ENCODE measurements around the gene DNAI4. TPM values are rescaled to one million over a fixed set of nuclear protein-coding genes. Genes with fewer than 3 reads are reported as not detected.

DNAI4 gene
- total RNA-seq, 1 donor from 2014 or later: 5.1 TPM

DNA sequence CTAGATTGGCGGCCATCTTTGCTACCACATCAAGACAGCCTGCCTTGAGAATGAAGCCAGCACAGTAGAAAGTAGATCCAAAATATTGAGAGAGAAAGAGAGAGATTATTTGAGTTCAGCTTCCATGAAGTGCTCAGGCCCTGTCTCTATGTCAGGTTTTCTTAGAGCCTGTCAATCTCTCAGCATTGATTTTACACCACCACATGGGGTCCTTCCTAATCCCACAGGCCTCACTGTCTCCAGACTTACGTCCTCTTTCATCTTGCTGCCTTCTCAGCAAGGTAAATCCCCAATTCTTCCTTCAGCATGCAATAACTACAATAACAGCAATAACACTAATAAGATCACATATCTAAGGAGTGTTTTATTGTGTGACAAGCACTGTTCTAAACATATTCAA lies 151.4 kb downstream of the DNAI4 start:
- H3K4me3 Mint-ChIP-seq (ENCODE audit: unreplicated experiment): no peak overlapping the region
- H3K36me3 Mint-ChIP-seq (ENCODE audit: low read depth, unreplicated experiment): peaks cover 28% of the 10 kb centered on the region
- TF ChIP-seq, protein P1, sequence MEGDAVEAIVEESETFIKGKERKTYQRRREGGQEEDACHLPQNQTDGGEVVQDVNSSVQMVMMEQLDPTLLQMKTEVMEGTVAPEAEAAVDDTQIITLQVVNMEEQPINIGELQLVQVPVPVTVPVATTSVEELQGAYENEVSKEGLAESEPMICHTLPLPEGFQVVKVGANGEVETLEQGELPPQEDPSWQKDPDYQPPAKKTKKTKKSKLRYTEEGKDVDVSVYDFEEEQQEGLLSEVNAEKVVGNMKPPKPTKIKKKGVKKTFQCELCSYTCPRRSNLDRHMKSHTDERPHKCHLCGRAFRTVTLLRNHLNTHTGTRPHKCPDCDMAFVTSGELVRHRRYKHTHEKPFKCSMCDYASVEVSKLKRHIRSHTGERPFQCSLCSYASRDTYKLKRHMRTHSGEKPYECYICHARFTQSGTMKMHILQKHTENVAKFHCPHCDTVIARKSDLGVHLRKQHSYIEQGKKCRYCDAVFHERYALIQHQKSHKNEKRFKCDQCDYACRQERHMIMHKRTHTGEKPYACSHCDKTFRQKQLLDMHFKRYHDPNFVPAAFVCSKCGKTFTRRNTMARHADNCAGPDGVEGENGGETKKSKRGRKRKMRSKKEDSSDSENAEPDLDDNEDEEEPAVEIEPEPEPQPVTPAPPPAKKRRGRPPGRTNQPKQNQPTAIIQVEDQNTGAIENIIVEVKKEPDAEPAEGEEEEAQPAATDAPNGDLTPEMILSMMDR (IDR thresholded peaks at IDR 0.05; ENCODE audit: unreplicated experiment): no peak
- no peak overlapping the region for H3K27ac Mint-ChIP-seq (ENCODE audit: unreplicated experiment)
- H3K9me3 Mint-ChIP-seq (ENCODE audit: unreplicated experiment): no peaks in the 10 kb centered on the region
- no peaks in the 10 kb centered on the region for H3K4me1 Mint-ChIP-seq (ENCODE audit: unreplicated experiment)
- H3K27me3 Mint-ChIP-seq (ENCODE audit: unreplicated experiment): no peaks in the 10 kb centered on the region
- DNase-seq (ENCODE audit: low spot score): no peak

DNA sequence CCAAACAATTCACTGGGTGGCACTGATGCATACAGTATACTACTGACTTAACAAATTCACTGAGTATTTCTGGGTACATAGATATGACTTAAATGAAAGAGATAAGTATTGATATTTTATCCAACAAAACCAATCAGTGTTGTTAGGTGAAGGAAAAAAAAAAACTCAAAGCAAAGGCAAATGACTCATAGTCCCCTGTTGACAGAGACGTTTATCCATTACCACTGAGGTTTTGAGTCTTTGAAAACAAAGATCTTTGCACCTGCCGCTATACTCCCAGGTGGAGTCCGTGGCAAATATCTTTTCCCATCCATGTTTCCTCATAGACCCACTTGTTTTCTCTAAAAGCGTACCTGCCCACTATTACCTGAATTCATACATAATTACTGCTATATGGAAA lies 154.0 kb downstream of the DNAI4 start:
- H3K4me3 Mint-ChIP-seq (ENCODE audit: unreplicated experiment): no peak overlapping the region
- no peak overlapping the region for H3K27ac Mint-ChIP-seq (ENCODE audit: unreplicated experiment)
- TF ChIP-seq, protein P1 (IDR thresholded peaks at IDR 0.05; ENCODE audit: unreplicated experiment): no peak
- DNase-seq (ENCODE audit: low spot score): no peak
- H3K4me1 Mint-ChIP-seq (ENCODE audit: unreplicated experiment): no peaks in the 10 kb centered on the region
- no peaks in the 10 kb centered on the region for H3K27me3 Mint-ChIP-seq (ENCODE audit: unreplicated experiment)
- no peaks in the 10 kb centered on the region for H3K9me3 Mint-ChIP-seq (ENCODE audit: unreplicated experiment)
- H3K36me3 Mint-ChIP-seq (ENCODE audit: low read depth, unreplicated experiment): peaks cover 15% of the 10 kb centered on the region

DNA sequence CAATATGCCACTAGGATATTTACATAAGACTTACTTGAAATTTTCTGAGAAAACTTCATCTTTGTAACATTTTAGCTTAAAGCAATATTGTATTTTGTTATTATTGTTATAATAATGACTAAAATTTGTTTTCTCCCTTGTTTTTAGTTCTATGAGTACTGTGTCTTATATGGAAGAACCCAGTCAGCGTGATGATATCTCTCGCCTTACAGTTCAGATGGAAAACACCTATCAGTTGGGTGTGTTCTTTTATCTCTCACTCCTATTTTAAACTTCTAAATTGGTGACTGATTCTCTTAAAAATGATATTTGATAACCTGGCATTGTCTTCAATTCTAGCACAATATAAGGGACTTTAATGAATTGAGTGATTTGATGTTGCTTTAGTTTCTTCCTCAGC lies 154.4 kb downstream of the DNAI4 start:
- no peaks in the 10 kb centered on the region for H3K9me3 Mint-ChIP-seq (ENCODE audit: unreplicated experiment)
- H3K36me3 Mint-ChIP-seq (ENCODE audit: low read depth, unreplicated experiment): peaks cover 11% of the 10 kb centered on the region
- H3K27ac Mint-ChIP-seq (ENCODE audit: unreplicated experiment): no peak overlapping the region
- H3K4me1 Mint-ChIP-seq (ENCODE audit: unreplicated experiment): no peaks in the 10 kb centered on the region
- no peak for DNase-seq (ENCODE audit: low spot score)
- no peak overlapping the region for H3K4me3 Mint-ChIP-seq (ENCODE audit: unreplicated experiment)
- TF ChIP-seq, protein P1 (IDR thresholded peaks at IDR 0.05; ENCODE audit: unreplicated experiment): no peak
- no peaks in the 10 kb centered on the region for H3K27me3 Mint-ChIP-seq (ENCODE audit: unreplicated experiment)

DNA sequence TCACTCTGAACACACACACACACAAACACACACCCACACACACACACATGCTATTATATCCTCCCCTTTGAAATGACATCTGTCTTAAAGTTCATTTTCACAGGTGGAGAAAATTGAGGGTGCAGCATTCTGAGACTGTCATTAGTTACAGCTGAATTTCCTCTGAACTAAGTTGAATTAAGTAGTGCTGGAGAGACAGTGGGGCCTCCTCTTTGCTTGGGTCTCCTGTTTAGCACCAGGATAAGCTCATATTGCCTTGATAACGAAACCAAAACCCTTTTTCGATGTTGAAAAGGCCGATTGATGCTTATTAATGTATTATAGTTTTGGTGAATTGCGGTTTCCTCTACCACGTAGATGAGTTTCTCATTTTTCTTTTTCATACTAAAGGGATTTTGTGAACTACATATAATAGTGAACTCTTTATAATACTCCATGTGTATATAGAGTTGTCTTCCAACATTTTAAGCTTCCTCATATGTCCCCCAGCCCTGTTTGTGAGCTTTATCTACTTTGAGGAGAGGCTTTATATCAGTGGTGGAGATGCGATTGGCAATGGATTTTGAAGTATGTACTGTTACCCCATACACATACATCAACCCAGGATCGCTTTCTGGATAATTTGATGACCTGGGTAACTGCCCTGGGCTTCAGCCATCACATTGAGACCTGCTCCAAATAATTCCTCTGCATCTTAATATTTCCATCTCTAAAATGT lies 155.0 kb downstream of the DNAI4 start:
- no peak for DNase-seq (ENCODE audit: low spot score)
- Mint-ChIP-seq H3K9me3 (ENCODE audit: unreplicated experiment) (no peaks in the 10 kb centered on the region), H3K27ac (ENCODE audit: unreplicated experiment) (no peak overlapping the region), H3K4me3 (ENCODE audit: unreplicated experiment) (no peak overlapping the region), H3K36me3 (ENCODE audit: low read depth, unreplicated experiment) (peaks cover 11% of the 10 kb centered on the region), H3K4me1 (ENCODE audit: unreplicated experiment) (no peaks in the 10 kb centered on the region), H3K27me3 (ENCODE audit: unreplicated experiment) (no peaks in the 10 kb centered on the region)
- TF ChIP-seq, protein P1 (IDR thresholded peaks at IDR 0.05; ENCODE audit: unreplicated experiment): no peak

DNA sequence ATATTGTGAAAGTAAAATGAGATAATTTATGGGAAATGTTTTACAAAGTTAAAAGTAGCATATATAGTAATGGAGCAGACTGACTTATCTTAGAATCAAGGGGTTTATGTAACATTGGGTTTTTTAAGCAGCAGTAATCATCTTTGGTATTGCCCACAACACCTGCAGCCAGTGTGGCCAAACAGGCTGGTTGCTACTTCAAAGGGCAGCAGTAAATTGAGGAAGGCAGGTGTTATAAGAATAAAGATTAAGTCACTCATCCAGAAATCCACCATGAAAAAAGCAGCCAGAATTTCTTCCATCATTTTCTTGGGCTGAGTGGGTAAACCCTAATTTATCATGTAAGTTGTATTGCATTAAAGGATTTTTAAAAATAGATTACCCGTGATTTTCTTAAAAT lies 155.7 kb downstream of the DNAI4 start:
- no peaks in the 10 kb centered on the region for H3K9me3 Mint-ChIP-seq (ENCODE audit: unreplicated experiment)
- no peak overlapping the region for H3K4me3 Mint-ChIP-seq (ENCODE audit: unreplicated experiment)

More for the DNA sequence above, 155.7 kb downstream of the DNAI4 start:
- no peaks in the 10 kb centered on the region for H3K4me1 Mint-ChIP-seq (ENCODE audit: unreplicated experiment)
- peaks cover 11% of the 10 kb centered on the region for H3K36me3 Mint-ChIP-seq (ENCODE audit: low read depth, unreplicated experiment)
- TF ChIP-seq, protein P1 (IDR thresholded peaks at IDR 0.05; ENCODE audit: unreplicated experiment): no peak
- no peak for DNase-seq (ENCODE audit: low spot score)
- no peak overlapping the region for H3K27ac Mint-ChIP-seq (ENCODE audit: unreplicated experiment)
- H3K27me3 Mint-ChIP-seq (ENCODE audit: unreplicated experiment): no peaks in the 10 kb centered on the region
